ENCODE measurements around the gene NUDT4.
"Not testable (repeated sequence)": the region's sequence is repeated elsewhere in the genome, so short reads cannot be mapped to it uniquely, and the experiment has no call there.

The NUDT4 gene

GRCh38 chr12:93429852-93430251 lies 52.1 kb downstream of the NUDT4 start:
- no peak for DNase-seq

GRCh38 chr12:93430280-93430679 lies 52.6 kb downstream of the NUDT4 start:
- no peak for DNase-seq

- not testable (repeated sequence) for DNase-seq
These were observed 54.3 kb downstream of the NUDT4 start for GRCh38 chr12:93432031-93432430.

DNA sequence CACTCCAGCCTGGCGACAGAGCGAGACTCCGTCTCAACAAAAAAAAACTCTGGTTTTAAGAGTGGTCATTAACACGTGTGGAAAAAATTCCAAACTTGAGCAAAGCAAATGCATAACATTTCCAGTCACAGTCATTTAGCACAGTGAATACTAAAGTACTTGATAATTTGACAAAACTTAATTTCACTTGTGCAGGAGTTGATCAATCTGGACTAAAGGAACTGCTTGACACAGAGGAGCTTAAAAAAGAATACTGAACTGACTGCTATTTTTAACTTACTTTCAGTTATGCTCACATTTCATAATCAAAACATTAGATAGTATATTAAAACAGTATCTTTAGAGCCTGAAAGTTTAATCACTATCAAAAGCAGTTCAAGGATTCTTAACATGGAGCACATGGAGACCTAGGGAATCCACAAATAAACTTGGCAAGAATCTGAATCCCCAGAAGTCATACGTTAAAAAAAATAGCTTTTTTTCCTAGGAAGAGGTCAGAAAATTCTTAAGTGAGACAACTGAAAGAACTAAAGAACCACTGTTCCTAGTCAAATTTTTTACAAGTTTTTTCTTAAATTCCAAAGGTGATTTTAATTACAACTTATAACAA lies 56.6 kb downstream of the NUDT4 start:
- no peak for DNase-seq

- no peak for DNase-seq
These were observed 60.7 kb downstream of the NUDT4 start for GRCh38 chr12:93438266-93439050.

GRCh38 chr12:93440043-93440835 lies 62.5 kb downstream of the NUDT4 start:
- DNase-seq, result no peak

DNA sequence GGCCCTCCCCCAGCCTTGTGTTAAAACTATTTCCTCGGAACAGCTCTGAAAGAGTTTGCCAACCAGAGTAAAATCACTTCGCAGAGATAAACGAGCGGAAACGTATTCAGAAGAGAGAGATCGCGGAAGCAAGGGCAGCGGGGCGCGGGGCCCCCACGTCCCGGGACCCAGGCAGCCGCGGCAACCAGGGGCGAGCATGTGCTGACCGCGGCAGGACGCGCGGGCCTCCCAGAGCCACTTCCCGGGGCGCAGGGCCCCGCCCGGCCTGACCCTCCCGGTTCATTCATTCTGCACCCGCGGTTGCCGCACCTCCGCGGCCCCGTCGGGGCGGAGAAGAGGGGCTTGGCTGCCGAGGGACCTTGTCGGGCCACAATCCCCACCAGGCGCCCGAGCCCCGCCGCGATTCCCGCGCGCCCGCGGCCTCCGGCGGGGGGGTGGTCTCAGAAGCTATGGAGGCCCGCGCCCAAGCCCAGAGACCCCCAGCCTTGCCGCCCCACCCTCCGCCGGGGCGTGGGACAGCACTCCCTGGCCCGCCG lies 63.4 kb downstream of the NUDT4 start:
- DNase-seq, result peak; percentile 47

GRCh38 chr12:93441617-93442410 lies 64.1 kb downstream of the NUDT4 start, which contains the start of gene UBE2N:
TSS of gene UBE2N (minus strand) at chr12:93441947. CDS start at chr12:93441884, 63 bp downstream.
- peak; percentile 96 for DNase-seq

GRCh38 chr12:93442411-93443340 lies 65.0 kb downstream of the NUDT4 start:
- DNase-seq, result no peak

DNA sequence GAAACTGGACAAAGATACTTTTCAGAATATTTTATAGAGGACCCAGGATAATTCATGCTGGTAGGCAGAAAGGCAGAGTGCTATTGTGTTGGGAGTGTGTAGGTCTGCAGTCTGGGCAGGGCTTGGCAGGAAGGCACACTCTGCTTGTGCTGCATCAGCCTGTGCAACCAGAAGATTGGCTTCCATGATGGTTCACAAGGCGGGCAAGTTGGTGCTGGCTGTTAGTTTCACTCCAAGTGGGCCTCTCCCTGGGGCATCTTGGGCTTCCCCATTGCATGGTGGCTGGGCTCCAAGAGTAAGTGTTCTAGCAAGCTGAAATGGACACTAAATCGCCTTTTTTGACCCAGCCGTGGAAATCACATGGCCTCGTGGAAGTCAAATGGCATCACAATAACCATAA lies 65.9 kb downstream of the NUDT4 start:
- DNase-seq, result no peak

DNA sequence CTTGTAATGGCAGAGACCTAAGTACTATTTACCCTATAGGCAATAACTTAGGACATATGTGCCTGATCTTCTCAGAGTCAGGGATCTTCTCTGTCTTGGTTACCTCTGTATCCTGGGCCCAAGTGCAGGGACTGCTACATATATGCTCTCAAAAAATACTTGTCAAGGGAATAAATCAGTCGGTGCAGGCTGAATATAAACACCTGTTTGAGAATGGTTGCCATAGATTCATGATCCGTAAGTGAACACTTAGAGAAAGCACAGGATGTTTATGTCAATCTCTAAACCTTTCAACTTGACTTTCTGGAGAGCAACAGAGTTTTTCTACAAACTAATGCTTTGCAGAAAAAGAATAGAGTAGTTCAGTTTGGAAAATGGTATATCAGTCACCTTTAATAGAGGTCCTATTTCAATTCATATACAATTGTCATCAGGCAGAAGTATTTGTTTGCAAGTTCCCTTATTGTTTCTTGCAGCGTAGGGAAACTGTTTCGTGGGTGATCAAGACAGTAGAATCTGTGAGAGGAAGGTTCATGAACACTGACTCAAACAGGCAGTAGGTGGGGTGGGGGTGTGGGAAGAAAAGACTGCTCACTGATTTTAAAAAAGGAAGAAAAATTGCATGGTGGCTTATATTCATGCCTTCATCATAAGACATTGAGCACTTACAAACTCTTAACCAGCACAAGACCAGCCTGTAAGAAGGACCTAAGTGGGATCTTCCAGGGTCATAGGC lies 70.0 kb downstream of the NUDT4 start:
- DNase-seq, result peak; percentile 29

DNA sequence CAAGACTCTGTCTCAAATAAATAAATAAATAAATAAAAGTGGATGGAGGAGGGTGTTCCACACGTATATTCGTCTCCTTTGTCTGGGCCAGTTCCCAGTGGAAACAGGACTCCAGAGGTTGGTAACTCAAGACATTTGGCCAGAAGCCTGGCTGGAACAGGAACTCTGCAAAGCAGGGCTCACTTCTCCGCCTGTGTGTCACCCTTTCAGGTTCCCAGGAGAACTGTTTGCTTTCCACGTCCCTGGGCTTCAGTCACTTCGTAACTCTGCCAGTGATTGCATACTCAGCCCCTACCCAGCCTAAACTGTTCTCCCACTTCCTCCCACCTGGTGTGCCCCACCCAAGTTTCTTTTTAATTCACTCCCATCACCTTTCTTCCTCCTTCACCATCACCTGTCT lies 71.1 kb downstream of the NUDT4 start:
- no peak for DNase-seq

- no peak for DNase-seq
These were observed 71.6 kb downstream of the NUDT4 start for GRCh38 chr12:93449277-93449676.

DNA sequence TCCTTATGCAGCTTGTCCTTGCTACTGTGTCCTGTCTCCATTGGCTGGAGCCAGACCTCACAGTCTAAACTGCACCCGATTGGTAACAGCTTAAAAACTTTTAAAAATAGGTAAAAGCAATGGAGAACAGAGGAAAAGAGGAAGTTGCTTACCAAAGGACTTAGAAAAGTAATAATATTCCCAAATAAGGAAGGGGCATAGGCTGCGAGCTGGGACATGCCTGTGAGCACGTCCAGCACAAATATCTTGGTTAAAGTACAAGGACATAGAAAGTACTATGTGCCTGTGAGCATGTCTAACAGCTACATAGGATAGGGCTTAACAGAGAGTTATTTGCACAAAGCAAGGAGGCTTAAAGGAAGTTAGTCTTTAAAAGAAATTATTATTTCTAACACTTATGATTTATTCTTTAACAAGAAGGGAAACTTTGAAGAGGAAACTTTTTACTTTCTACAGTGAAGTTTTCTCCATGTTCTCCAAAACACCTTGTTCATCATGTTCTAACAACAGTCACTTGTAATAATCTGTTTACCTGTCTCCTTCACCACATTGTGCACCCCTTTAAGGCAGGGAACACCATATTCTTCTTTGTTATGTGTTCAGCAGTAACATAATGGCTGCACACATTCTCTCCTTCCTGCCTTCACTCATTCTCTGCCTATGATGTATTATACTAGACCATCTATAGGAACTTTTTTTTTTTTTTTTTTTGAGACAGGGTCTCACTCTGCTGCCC lies 73.9 kb downstream of the NUDT4 start:
- no peak for DNase-seq

DNA sequence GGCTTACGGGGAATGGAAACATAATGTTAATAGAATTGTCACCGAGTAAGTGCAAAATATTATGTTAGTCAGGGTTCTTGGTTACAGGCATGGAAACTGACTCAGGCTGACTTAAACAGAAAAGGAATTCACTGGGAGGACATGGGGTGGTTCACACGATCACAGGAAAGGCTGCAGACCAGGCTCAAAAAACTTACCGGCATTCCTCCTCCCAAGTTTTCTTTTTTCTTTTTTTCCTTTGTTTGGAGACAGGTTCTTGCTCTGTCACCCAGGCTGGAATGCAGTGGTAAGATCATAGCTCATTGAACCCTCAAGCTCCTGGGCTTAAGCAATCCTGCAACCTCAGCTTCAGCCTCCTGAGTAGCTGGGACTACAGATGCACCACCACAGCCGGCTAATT lies 75.9 kb downstream of the NUDT4 start:
- DNase-seq, result no peak

DNA sequence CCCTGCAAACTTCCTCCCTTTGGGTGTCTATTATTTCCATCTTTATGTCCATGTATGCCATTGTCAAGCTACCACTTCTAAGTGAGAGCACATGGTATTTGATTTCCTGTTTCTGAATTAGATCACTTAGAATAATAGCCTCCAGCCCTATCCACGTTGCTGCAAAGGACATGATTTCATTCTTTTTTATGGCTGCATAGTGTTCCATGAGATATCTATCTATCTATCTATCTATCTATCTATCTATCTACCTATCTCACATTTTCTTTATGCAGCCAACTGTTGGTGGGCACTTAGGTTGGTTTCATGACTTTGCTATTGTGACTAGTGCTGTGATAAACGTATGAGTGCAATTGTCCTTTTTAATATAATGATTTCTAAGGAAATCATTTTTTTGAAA lies 78.4 kb downstream of the NUDT4 start:
- no peak for DNase-seq

Data from central memory CD4-positive, alpha-beta T cell (primary cell).